Measurements from ENCODE around the gene IGSF10.

The IGSF10 gene

GRCh38 chr3:151436675-151437446, 24.0 kb downstream of the IGSF10 start:
- no peak overlapping the region for H3K4me3 ChIP-seq (ENCODE audit: control insufficient read depth, low read depth, low read length)
- DNase-seq (ENCODE audit: low read depth) = no peak
- TF ChIP-seq, protein P1, sequence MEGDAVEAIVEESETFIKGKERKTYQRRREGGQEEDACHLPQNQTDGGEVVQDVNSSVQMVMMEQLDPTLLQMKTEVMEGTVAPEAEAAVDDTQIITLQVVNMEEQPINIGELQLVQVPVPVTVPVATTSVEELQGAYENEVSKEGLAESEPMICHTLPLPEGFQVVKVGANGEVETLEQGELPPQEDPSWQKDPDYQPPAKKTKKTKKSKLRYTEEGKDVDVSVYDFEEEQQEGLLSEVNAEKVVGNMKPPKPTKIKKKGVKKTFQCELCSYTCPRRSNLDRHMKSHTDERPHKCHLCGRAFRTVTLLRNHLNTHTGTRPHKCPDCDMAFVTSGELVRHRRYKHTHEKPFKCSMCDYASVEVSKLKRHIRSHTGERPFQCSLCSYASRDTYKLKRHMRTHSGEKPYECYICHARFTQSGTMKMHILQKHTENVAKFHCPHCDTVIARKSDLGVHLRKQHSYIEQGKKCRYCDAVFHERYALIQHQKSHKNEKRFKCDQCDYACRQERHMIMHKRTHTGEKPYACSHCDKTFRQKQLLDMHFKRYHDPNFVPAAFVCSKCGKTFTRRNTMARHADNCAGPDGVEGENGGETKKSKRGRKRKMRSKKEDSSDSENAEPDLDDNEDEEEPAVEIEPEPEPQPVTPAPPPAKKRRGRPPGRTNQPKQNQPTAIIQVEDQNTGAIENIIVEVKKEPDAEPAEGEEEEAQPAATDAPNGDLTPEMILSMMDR (conservative IDR thresholded peaks at IDR 0.05; ENCODE audit: control insufficient read depth, insufficient read depth, low read depth, low read length) = no peak

DNA sequence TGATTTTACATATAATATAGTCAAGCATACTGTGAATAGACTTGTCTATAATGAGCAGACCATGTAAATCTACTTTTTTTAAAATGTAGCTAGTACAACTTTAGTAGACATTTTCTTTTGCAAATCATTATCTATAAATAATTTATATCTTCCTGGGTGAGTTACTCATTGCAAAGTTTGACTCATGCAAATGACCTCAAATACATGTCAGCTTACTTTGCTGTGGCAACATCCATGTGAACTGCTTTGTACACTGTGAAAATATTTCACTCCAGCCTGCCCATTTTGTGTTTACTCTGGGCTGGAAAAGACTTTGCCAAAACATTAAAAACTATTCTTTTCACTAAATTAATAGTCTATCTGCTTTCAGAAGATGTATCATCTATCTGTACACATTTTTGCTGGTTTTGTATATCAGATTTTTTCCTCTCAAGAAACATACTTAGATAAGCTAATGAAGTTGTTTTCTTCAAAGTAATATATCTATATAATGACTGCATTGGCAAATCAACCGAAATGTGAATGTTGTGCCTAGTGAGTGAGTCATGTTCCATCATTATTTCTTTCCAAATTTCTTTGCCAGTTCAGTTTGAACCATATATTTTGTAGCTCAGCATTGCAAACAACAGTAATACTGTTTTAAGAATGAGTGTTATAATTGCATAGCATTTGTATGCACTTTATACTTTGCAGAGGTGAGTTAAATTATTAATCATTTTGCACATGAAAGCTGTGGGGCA, 26.5 kb downstream of the IGSF10 start:
- TF ChIP-seq, protein P1 (conservative IDR thresholded peaks at IDR 0.05; ENCODE audit: control insufficient read depth, insufficient read depth, low read depth, low read length) = no peak
- DNase-seq (ENCODE audit: low read depth) = peak; percentile 96

GRCh38 chr3:151432616-151433372, 28.1 kb downstream of the IGSF10 start:
- TF ChIP-seq, protein P1 (conservative IDR thresholded peaks at IDR 0.05; ENCODE audit: control insufficient read depth, insufficient read depth, low read depth, low read length) = no peak
- no peak for DNase-seq (ENCODE audit: low read depth)
- no peak overlapping the region for H3K4me3 ChIP-seq (ENCODE audit: control insufficient read depth, low read depth, low read length)

More for the DNA sequence above, 26.5 kb downstream of the IGSF10 start:
- no peak overlapping the region for H3K4me3 ChIP-seq (ENCODE audit: control insufficient read depth, low read depth, low read length)

GRCh38 chr3:151431940-151432339, 28.9 kb downstream of the IGSF10 start:
- DNase-seq (ENCODE audit: low read depth) = peak; percentile 42
- no peak overlapping the region for H3K4me3 ChIP-seq (ENCODE audit: control insufficient read depth, low read depth, low read length)

DNA sequence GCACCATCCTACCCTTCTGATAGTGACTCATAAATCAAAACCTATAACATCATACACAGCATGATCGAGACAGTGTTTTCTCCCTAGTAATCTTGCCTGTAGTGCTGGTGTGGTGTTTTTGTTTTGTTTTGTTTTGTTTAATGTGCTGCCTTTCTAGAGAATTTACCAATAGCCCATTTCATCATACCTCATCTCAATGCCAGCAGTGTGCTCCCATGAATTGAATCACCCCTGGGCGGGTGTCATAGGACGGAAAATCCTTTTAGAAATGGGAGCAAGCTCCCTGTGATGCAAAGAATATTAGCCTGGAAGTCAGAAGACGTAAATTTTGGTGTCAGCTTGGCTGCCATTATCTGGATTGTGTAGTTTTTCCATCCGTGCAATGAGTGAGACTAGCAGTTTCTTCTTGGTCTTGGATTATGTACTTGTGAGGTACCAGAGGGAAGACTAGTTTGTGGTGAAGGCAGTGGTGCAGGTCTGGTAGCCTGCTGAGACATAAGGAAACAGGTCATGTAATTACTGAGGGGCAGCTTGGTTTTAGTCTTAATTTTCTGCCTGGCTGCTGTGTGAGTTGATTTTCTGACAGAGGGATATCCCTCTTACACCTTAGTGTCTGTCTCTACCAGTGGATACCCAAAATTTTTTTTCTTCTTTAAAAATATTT, 29.9 kb downstream of the IGSF10 start:
- TF ChIP-seq, protein P1 (conservative IDR thresholded peaks at IDR 0.05; ENCODE audit: control insufficient read depth, insufficient read depth, low read depth, low read length) = no peak
- no peak overlapping the region for H3K4me3 ChIP-seq (ENCODE audit: control insufficient read depth, low read depth, low read length)
- peak; percentile 71 for DNase-seq (ENCODE audit: low read depth)

More at GRCh38 chr3:151431940-151432339, 28.9 kb downstream of the IGSF10 start:
- TF ChIP-seq, protein P1 (conservative IDR thresholded peaks at IDR 0.05; ENCODE audit: control insufficient read depth, insufficient read depth, low read depth, low read length) = no peak

GRCh38 chr3:151428386-151428785, 32.5 kb downstream of the IGSF10 start:
- H3K4me3 ChIP-seq (ENCODE audit: control insufficient read depth, low read depth, low read length) = no peak overlapping the region
- TF ChIP-seq, protein P1 (conservative IDR thresholded peaks at IDR 0.05; ENCODE audit: control insufficient read depth, insufficient read depth, low read depth, low read length) = no peak

More at GRCh38 chr3:151428386-151428785, 32.5 kb downstream of the IGSF10 start:
- DNase-seq (ENCODE audit: low read depth) = no peak
